GM12864 (cell line): ENCODE measurements around the gene SNAPC2.

Experiments used
- DNase-seq: peaks from one replicate; pipeline ENCODE4 v3.0.0-alpha.2; 2011; ENCODE audit warnings: low read depth
- H3K4me3 ChIP-seq: 2 replicates; pipeline ENCODE4 v1.5.1; 2011; ENCODE audit warnings: mild to moderate bottlenecking, low read depth, low read length, control low read depth
- CTCF ChIP-seq: IDR thresholded peaks from 2 replicates; pipeline ENCODE4 v1.5.1; 2011; ENCODE audit warnings: low read depth, mild to moderate bottlenecking, moderate library complexity, low read length, control low read depth, inconsistent platforms; ENCODE audit errors: missing control alignments

The SNAPC2 gene

GRCh38 chr19:7894612-7895309 is 25.4 kb upstream of the SNAPC2 start:
- no peak overlapping the region for H3K4me3 ChIP-seq
- DNase-seq: no peak
- TF ChIP-seq CTCF: no peak

GRCh38 chr19:7895565-7895964 is 24.6 kb upstream of the SNAPC2 start:
- TF ChIP-seq CTCF: no peak
- no peak for DNase-seq
- no peak overlapping the region for H3K4me3 ChIP-seq

GRCh38 chr19:7897292-7897691 is 22.8 kb upstream of the SNAPC2 start:
- no peak for TF ChIP-seq CTCF
- DNase-seq: no peak
- H3K4me3 ChIP-seq: no peak overlapping the region

- no peak for DNase-seq
- no peak for TF ChIP-seq CTCF
- H3K4me3 ChIP-seq: no peak overlapping the region
Measured at GRCh38 chr19:7898967-7899366, 21.2 kb upstream of the SNAPC2 start.

- no peak for TF ChIP-seq CTCF
- H3K4me3 ChIP-seq: no peak overlapping the region
- no peak for DNase-seq
Measured at GRCh38 chr19:7899751-7900378, 20.3 kb upstream of the SNAPC2 start.

GRCh38 chr19:7900401-7900870 is 19.7 kb upstream of the SNAPC2 start:
- TF ChIP-seq CTCF: no peak
- no peak overlapping the region for H3K4me3 ChIP-seq
- DNase-seq: no peak

- no peak for TF ChIP-seq CTCF
Measured at GRCh38 chr19:7900931-7901330, 19.2 kb upstream of the SNAPC2 start.

More at GRCh38 chr19:7900931-7901330, 19.2 kb upstream of the SNAPC2 start:
- H3K4me3 ChIP-seq: no peak overlapping the region
- DNase-seq: no peak
